ENCODE data around the gene SLC22A9. TPM values are rescaled to one million over a fixed set of nuclear protein-coding genes. Genes with fewer than 3 reads are reported as not detected.

The SLC22A9 gene
- total and polyA plus RNA-seq, 12 donors, result 0.06 TPM; not detected in 11

- peaks cover 5 to 11% of the 10 kb centered on the region in 2 donors for H3K4me1 ChIP-seq (replicated peaks in 1 of 2)
- H3K36me3 ChIP-seq (replicated peaks in 1 of 2), result no peaks in the 10 kb centered on the region
- H3K9me3 ChIP-seq (replicated peaks in 1 of 3), result no peaks in the 10 kb centered on the region
- no peak for TF ChIP-seq POLR2A (IDR thresholded peaks at IDR 0.05)
- TF ChIP-seq, protein P1, sequence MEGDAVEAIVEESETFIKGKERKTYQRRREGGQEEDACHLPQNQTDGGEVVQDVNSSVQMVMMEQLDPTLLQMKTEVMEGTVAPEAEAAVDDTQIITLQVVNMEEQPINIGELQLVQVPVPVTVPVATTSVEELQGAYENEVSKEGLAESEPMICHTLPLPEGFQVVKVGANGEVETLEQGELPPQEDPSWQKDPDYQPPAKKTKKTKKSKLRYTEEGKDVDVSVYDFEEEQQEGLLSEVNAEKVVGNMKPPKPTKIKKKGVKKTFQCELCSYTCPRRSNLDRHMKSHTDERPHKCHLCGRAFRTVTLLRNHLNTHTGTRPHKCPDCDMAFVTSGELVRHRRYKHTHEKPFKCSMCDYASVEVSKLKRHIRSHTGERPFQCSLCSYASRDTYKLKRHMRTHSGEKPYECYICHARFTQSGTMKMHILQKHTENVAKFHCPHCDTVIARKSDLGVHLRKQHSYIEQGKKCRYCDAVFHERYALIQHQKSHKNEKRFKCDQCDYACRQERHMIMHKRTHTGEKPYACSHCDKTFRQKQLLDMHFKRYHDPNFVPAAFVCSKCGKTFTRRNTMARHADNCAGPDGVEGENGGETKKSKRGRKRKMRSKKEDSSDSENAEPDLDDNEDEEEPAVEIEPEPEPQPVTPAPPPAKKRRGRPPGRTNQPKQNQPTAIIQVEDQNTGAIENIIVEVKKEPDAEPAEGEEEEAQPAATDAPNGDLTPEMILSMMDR (IDR thresholded peaks at IDR 0.05), result no peak
- WGBS, 4 donors, result 58 to 67% (median 61%) methylated on average over 5 of the region's 5 CpGs
- intact Hi-C loops (cut with DNase I), result no loop called here
- no peaks in the 10 kb centered on the region for H3K27me3 ChIP-seq
- peak in 3 of 7 donors; percentile 8 to 24 (median 21) for DNase-seq
- H3K4me3 ChIP-seq, result no peak overlapping the region
- no peak overlapping the region for H3K27ac ChIP-seq
Measured at GRCh38 chr11:63404161-63404935, 34.8 kb downstream of the SLC22A9 start.

DNA sequence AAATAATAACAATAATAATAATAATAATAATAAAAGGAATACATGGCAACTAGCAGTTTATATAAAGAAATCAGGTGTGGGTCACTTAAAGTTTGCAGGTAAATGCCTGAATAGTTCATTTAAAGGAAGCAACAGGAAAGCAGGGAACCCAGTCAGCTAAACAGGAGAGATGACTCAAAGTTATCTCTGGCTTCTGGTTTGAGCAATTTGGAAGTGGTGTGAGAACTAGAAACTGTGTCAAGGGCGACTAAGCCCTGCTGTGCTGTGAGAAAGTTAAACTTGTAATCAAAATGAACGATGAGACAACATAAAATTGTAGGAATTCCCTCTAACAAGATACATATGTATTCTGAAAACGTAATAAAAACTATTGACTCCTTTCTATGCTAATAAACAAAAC, 35.5 kb downstream of the SLC22A9 start:
- TF ChIP-seq, protein P1 (IDR thresholded peaks at IDR 0.05), result no peak
- TF ChIP-seq POLR2A (IDR thresholded peaks at IDR 0.05), result no peak
- 37 to 45% (median 42%) methylated on average over 3 of the region's 3 CpGs for WGBS, 4 donors
- H3K36me3 ChIP-seq (replicated peaks in 1 of 2), result no peaks in the 10 kb centered on the region
- no peak overlapping the region for H3K4me3 ChIP-seq
- DNase-seq, result peak in 3 of 7 donors; percentile 3 to 19 (median 8)
- intact Hi-C loops (cut with DNase I), result no loop called here
- H3K27me3 ChIP-seq, result no peaks in the 10 kb centered on the region
- peaks cover 5 to 11% of the 10 kb centered on the region in 2 donors for H3K4me1 ChIP-seq (replicated peaks in 1 of 2)
- no peaks in the 10 kb centered on the region for H3K9me3 ChIP-seq (replicated peaks in 1 of 3)
- H3K27ac ChIP-seq, result no peak overlapping the region

DNA sequence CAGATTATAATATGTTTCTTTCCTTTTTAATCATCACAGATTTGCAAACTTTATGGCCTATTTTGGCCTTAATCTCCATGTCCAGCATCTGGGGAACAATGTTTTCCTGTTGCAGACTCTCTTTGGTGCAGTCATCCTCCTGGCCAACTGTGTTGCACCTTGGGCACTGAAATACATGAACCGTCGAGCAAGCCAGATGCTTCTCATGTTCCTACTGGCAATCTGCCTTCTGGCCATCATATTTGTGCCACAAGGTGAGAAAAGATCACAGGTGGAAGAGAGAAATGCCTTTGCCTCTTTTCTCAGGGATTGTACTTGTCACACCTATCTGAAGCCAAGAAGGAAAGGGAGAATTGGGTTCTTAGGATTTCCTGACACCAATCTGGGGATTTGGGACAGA, 36.9 kb downstream of the SLC22A9 start:
- Histone ChIP-seq H3K36me3 (replicated peaks in 1 of 2) (no peaks in the 10 kb centered on the region), H3K4me3 (no peak overlapping the region), H3K4me1 (replicated peaks in 1 of 2) (peaks cover 5 to 11% of the 10 kb centered on the region in 2 donors), H3K9me3 (replicated peaks in 1 of 3) (no peaks in the 10 kb centered on the region), H3K27me3 (no peaks in the 10 kb centered on the region), H3K27ac (no peak overlapping the region)
- intact Hi-C loops (cut with DNase I), result no loop called here
- no peak for TF ChIP-seq POLR2A (IDR thresholded peaks at IDR 0.05)
- no peak for DNase-seq
- WGBS, 4 donors, result 92 to 97% (median 95%) methylated on average over 2 of the region's 2 CpGs

- no peaks in the 10 kb centered on the region for H3K4me1 ChIP-seq (replicated peaks in 1 of 2)
- DNase-seq, result no peak
- 74 to 97% (median 87%) methylated on average over 1 to 2 of the region's 2 CpGs for WGBS, 4 donors
- H3K36me3 ChIP-seq (replicated peaks in 1 of 2), result no peaks in the 10 kb centered on the region
- H3K27me3 ChIP-seq, result no peaks in the 10 kb centered on the region
- no peak overlapping the region for H3K4me3 ChIP-seq
- intact Hi-C loops (cut with DNase I), result no loop called here
- TF ChIP-seq, protein P1 (IDR thresholded peaks at IDR 0.05), result no peak
- no peak for TF ChIP-seq POLR2A (IDR thresholded peaks at IDR 0.05)
- H3K9me3 ChIP-seq (replicated peaks in 1 of 3), result no peaks in the 10 kb centered on the region
- H3K27ac ChIP-seq, result no peak overlapping the region
Measured at GRCh38 chr11:63417174-63417852, 47.7 kb downstream of the SLC22A9 start.
